Activated CD4-positive, alpha-beta T cell treated with anti-CD3 and anti-CD28 coated beads, Interleukin-2, amount 50 U/mL, for 24 hours (primary cell): ENCODE measurements around the gene CAMK2B.

Source experiments
- DNase-seq, 2 donors: peaks; one replicate each; pipeline ENCODE4 v3.0.0-alpha.2; 2020; ENCODE audit warnings: low read depth in 1 of 2, low spot score in 1 of 2

CAMK2B gene

DNA sequence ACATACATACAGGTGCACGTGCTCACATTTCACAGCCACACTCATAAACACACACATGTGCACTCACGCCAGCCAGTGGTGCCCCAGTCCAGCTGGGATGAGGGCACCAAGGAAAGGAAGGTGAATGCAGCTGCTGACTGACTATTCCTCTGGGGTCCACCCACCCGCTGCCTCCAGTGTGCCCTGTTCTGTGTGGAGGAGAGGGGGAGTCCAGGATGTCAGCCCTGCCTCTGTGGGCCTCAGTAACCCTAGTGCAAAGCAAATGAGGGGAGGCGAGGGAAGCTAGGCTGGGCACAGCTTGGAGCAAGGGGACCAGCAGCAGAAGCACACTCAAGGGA, 67.0 kb downstream of the CAMK2B start:
- DNase-seq = no peak

DNA sequence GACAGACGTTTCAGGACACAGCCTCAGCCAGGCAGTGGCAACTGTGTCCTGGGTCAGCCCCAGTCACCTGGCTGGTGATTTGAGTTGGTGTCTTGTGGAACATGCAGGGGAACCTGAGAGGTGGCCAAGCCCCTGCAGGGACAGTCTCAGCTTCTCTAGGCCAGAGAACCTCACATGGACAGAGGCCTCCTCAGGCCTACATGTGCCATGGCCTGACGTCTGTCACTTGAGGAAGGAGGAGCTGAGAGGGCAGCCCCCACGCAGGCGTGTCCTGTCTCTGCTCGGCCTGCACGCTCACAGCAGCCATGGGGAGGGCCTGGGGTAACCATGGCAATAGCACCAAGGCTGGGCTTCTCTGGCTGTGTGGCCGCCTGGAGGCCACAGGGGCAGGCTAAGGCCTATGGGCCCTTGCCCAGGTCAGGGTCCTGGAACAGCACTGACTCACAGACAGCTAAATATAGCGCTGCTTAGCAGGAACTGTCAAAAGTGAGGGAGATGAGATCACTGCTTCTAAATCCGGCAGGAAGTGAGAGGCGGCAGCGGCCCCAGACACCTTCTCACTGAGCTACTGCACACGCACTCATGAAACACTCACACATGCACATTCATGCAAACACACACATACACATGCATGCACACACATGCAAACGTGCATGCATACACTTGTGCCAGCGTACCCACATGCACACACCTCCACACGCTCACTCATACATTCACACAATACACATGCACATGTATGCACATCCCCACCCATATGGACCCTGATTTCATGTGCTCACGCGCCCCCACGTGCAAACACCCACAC, 67.6 kb downstream of the CAMK2B start:
- peak; percentile 61 to 74 for DNase-seq

DNA sequence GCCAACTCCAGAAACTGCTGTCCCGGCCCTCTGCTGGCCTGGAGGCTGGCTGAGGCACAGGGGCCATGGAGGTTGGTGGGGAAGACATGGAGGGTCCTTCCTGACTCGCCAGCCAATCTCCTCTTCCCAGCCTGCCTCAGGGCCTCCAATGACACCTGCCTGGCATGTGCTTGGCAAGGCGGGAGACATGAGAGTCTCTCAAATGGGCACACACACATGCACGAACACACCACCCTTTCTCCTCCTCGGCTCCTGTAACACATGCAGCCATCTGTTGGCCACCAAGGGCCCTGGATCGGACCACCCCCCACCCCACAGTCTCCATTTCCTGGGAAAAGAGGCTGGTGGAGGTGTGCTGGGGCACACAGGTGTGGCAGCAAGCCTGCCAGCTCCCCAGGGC, 68.2 kb downstream of the CAMK2B start:
- DNase-seq = no peak

DNA sequence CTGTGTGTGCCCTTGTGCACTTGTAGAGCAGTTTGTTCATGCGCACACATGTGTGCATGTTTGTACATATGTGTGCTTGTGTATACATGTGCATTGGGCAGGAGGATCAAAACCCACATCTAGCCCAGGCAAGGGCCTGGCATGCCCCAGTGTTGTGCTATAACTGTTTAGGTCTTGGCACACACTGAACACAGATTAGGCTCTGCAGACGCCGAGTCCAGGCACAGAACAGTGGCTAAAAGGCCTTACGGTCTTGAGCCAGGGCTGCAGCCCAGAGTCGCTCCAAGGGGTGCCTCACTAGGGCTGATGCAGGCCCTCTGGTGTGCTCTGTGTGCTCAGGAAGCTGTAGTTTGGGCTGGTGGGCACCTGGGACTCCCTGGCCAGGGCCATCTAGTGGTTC, 68.9 kb downstream of the CAMK2B start:
- DNase-seq = no peak

DNA sequence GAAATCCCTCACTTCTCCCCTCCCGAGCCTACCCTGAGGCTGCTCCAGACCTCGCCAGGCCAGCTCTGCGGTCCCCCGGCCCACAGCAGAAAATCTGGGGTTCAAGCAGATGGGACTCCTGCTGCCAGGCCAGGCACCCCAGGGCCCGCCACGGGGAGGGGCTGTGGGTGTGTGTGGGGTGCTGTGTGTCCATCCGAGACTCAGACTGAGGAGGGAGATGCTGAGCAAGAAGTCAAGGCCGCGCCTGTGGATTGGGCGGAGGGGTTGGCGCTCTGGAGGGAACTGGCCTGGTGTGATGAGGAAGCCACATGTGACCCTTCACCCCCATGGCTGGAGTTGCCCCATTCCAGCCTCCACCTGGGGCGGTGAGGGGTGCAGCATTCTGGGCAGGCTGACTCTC, 73.5 kb downstream of the CAMK2B start:
- DNase-seq = no peak

DNA sequence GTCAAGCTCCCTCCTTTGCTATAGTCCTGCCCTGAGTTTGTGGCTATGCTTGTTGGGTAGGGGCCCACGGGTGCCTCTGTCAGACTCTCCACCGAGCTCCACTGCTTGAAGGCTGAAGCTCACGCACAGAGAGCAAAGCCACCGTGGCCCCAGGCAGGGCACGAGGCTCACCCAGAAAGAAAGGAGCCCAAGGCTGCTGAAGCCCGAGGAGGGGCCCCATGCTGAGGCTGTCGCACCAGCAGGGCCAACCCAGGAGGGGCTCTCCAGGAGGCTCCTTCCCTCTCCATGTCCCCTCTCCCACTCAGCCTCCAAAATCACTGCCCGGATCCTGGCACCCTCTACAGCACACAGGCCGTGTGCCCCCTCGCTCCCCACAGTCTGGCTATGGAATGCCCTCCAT, 74.1 kb downstream of the CAMK2B start:
- DNase-seq = no peak

DNA sequence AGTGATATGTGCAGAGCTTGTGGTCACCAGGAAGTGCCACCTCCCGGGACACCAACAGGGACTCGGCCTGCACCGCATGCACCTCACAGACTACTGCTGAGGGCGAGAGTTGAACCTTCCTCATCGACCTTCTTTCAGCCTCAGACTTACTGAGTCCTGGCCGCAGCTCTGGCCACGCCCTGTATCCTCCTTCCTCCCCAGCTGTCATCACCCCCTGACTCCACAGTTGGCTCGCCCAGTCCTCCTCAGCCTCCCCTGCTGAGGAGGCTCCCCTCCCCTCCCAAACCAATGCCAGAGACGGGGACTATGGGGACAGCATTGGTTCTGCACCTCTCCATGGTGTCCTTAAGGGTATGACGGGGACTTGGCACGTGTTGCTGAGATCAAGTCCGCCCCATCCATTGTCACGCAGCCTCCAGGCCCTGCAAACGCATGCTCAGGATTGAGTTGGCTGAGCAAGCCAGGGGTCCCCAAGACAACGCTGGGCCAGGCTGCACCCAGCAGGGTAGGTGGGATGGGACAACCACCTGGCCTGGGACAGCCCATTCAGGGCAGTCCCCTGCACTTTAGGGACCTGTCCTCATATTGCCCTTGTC, 75.7 kb downstream of the CAMK2B start:
- DNase-seq = no peak

DNA sequence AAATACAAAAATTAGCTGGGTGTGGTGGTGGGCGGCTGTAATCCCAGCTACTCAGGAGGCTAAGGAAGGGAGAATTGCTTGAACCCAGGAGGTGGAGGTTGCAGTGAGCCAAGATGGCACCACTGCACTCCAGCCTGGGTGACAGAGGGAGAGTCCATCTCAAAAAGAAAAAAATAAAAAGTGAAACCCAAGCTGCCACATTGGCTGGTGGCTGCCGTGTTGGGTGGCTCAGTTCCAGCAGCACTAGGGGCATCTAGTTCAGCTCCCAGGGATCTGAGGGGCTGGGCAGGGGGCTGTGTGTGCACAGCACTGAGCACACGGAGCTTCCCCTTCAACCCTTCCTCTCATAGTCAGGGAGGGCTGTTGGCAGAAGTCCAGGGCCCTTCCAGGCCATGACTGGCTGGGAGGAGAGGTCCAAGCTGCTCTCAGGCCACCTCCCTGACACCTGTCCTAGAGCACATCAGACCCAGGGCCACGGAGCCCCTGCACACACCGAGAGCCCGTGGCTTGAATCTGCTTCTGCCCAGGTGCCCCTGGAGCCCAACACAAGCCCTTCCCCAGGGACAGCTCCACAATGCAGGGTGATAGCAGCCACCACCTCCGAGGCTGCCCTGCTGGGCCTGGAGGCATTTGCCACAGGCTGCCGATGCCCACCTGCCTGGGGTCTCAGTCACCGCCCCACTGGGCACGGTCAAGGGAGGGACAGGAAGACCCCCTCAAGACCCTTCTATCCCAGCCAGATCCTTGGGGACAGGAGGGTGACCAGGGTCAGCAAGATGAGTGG, 77.3 kb downstream of the CAMK2B start:
- DNase-seq = no peak

DNA sequence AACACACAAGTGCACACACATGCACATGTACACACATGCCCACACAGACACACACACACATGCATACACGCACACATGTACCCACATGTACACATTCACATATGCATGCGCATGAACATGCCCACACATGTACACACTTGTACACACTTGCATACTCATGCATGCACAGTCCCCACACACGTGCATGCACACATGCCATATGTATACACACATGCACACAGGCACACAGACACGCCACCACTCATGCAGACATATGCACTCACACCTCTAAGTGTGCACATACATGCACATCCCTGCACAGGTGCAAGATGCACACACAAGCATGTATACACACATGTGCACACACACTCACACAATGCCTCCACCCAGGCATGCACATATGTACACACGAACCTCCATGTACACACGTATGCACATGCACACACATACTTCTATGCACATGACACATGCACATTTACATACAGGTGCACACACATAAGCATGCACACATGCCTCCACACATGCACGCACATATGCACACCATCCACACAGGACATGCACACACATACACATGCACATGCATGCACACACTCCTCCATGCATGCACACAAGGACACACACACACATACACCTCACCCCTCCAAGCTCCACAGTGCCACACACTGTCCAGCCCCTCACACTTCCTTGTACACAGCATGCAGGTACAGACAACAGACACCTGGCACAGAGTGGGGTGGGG, 78.8 kb downstream of the CAMK2B start:
- DNase-seq = no peak

DNA sequence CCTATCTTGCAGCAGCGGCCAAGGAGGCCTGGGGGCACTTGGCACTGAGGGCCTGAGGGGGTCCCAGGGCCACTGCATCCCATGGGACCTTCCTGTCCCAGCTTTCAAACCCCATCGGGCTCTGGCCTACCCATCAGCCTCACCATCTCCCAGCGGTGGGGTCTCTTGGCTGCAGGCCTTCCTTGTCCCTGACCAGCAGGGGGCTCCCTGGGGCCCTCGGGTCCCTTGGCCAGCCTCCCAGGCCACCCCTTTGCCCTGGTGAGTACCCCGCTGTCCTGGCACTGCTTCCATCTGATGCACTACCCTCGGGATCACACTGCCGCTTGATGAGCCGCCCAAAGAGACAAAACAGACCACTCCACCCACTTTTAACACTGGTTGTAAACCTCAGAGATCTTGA, 81.1 kb downstream of the CAMK2B start:
- no peak for DNase-seq

DNA sequence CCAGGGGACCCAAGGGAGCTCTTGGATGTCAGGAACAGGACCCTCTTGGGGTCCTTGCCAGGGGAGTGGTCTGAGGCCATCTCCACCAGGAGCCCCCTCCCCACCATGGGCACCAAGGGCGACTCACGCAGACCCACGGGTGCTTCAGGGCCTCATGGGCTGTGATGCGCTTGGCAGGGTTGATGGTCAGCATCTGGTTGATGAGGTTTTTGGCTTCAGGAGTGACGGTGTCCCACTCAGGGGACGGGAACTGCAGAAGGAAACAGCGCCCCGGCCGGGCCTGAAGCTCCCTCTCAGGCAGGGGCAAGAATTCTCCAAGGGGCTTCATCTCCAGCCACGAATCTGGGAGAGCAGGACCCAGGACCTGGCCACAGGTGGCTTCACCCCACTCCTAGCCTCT, 83.3 kb downstream of the CAMK2B start:
- no peak for DNase-seq

DNA sequence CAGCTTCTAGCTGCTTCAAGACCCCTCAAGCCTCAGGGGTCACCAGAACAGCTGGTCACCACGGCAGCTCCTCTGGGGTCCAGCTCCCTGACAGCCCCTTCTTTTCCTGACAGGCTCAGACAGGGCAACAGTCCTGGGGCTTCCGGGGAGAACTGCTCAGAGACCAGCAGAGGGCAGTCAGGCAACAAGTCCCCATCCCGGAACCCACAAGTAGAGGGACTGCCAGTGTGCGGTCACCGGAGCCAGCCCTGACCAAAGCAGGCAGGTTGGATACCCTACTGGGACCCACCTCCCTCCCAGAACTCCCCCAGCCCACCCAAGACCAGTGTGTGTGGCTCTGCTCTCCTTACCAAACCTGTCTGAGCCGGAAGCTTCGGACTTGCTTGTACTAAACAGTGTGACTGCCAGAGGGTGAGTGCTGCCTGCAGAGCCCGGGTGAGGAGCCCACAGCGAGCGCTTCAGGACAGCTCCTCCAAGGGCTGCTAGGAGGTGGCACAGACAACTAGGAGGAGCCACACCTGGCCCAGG, 84.3 kb downstream of the CAMK2B start:
- peak; percentile 45 to 53 for DNase-seq

DNA sequence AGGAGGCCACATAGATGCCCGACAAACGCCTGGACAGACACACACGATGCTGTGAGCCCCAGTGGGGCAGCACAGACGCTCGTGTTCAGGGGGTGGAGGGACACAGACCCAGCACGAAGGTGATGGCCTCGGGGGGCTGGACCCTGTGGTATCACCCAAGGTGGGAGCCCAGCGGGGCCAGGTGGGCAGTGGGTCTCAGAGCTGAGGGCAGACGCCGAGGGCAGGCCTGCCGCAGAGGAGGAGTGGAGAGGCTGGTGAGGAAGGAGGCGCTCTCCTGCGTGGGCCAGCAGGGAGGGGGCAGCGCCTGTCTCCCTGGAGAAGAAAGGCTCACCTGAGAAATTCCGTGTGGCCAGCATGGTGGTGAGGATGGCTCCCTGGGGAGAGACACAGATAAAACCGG, 85.0 kb downstream of the CAMK2B start:
- DNase-seq = no peak

DNA sequence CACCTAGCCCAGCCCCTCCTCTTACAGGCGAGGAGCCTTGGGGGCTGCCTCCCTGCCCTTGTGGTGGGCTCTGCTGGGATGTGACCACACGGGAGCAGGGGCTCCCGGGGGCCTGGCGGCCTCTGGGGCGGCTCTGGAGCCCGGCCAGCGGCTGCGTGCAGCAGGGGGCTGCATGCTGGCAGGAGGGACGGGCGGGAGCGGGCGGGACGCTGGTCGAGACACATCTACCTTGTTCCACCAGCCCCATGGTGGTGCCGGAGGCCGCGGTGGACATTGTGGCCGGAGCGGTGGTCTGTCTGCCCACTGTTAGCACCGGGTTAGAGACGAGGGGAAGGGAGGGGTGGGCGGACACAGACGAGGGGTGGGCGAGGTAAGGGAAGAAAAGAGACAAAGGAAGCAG, 86.0 kb downstream of the CAMK2B start:
- DNase-seq = no peak

DNA sequence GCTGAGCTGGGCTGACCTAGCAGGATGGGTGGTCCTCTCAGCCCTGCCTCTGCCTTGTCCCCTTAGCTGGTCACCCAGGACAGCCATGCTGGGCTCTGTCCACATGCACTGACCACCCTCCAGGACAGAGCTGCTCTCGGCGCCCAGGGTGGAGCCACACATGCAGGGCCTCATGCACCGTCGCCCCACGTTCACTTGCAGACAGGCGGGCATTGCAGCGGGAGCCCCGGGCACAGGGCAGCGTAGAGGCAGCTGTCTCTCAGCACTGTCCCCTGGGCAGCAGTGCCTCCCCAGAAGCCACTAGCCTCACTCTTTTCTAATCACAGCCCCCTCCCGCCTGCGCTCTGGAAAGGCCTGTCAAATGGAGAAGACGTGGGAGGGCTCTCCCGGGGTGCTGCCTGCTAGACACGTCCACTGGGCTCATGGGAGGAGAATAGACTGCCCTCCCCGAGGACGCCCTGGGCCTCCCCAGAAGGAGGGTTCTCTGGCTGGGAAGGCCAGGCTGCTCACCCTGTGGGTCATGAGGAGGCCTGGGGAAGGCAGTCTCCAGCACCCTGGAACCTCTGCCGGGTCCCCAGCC, 87.2 kb downstream of the CAMK2B start:
- DNase-seq = no peak

DNA sequence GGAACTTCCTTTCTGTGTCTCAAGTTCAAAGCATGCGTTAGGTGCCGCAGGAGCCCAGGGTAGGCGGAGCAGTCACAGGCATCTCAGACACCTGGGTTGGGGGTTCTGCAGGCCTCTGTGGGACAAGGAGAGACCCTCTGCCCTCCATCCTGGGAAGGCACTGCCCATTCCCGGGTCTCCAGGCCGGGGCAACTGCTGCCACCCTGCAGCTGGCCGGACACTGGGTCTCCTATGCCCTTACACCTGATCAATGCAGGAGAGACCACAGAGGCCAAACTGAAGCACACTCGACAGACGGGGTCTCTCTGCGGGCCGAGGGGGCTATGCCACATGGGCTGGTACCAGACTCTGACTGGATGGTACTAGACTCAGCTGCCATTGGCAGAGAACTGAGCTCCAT, 87.7 kb downstream of the CAMK2B start:
- no peak for DNase-seq

DNA sequence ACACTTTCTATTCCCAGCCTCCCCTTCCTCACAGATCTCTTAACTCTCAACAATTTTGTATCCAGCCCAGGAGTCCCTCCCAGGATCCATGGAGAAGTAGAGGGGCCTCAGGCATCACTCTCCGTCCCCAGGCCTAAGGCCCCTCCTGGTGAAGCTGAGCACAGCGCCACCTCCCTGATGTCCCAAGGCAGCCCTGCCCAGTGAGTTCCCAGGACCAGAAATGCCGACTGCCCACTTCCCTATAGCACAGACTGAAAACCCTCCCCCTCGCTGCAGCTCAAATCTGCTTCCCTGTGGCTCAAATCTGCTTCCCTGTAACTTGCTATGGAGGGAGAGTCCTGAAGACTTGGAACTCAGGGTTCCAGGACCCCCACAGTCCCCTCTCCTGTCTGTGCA, 89.1 kb downstream of the CAMK2B start:
- DNase-seq = no peak

DNA sequence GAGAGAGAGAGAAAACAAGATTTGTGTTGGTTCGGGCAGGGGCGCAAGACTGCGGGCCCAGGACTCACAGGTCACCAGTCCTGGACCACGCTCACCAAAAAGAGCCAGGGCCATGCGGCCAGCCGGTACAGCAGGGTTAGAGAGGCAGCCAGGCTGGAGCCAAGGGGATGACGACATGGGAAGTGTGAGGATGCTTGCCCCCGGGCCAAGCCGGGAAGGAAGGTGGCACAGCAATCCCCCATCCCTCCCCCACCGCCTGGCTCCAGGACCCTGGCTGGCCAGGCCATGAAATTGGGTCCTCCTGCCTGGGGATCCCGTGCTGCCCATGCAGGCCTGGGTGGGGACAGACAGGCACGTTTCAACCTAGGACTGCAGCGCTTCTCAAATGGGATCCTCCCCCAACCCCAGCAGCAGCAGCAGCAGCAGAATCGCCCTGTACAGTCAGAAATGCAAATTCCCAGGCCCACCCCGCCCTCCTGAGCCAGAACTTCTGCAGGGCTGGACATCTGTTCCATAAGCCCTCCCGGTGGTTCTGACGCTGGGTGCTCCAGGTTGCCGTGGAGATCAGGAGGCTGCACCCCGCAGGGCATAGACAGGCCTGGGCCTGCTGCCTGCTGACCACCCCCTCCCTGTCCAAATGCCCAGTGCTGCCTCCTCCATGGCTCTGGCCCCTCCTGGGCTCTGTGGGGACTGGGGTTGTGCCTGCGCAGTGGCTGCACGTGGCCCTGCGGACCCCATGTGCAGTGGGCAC, 89.6 kb downstream of the CAMK2B start:
- no peak for DNase-seq

DNA sequence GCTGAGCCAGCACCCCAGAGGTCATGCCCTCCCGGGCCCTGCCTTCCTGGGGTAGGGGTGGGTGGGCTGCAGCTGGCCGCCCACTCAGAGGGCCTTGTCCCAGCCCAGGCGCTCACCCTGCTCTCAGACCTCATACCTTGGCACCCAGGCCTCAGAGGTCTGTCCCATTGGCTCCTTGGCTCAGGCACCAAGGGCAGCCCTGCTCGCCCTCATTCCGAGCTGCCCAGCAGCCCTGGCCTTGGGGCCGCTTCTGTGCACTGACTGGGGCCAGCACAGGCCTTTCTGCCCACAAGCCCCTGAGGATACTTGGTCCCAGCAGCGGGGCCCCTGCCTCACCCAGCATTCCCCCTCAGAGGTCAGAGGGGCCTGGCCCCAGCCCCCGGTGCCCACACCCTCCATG, 90.3 kb downstream of the CAMK2B start:
- no peak for DNase-seq

DNA sequence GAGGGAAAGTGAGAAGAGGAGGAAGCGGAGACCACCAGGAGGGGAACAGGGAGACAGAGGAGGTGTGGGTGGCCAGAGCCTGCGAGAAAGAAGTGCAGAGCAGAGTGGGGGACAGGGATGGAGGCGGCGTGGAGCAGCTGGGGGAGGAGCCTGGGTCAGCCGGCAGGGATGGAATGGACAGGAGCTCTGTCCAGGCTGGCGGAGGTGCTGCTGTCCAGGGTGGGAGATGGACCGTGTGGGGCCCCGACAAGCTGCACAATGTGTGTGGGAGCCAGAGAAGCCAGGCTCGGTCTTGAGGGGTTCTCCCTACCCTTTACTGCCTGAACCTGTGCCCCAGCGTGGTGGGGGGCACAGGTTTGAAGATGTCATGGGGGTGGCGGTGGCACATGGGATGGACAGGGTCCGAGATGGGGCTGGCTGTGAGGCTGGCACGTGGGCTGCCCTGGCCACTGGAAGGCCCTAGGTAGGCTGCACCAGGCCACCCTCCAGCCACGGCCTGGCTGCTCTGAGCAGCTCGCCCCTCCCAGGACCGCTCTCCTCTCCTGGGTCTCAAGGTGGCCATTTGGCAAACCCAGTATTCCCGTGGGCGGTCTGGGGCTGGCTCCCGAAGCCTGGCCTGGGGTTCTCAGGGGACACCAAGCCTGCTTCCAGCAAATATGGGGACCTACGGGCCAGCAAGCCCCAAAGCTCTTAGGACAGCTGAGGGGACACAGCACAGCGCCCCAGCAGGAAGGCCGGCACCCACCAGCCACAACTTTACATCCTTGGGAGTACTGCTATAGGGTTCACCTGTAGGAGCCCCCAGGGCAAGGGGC, 92.3 kb downstream of the CAMK2B start:
- no peak for DNase-seq
